ENCODE results near the gene GCNT2.

DNA sequence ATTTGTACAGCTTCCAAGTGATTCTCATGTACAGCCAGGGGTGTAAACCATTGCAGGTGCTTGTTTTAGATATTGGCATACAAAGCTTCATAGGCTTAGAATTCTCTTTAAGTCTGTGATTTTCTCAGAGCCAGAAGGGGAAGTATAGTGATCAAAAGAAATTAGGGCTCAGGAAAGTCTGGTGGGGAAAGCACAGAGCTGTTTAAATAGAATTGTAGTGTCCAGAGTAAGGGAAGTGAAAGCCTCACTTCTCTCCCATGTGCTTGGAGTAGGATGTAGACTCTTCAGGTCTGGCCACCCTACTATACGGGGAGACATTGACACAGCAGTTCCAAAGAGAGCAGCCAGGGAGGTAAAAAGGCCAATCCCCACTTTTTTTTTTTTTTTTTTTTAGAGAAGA lies 10.4 kb downstream of the GCNT2 start:
- TF ChIP-seq, protein P1, sequence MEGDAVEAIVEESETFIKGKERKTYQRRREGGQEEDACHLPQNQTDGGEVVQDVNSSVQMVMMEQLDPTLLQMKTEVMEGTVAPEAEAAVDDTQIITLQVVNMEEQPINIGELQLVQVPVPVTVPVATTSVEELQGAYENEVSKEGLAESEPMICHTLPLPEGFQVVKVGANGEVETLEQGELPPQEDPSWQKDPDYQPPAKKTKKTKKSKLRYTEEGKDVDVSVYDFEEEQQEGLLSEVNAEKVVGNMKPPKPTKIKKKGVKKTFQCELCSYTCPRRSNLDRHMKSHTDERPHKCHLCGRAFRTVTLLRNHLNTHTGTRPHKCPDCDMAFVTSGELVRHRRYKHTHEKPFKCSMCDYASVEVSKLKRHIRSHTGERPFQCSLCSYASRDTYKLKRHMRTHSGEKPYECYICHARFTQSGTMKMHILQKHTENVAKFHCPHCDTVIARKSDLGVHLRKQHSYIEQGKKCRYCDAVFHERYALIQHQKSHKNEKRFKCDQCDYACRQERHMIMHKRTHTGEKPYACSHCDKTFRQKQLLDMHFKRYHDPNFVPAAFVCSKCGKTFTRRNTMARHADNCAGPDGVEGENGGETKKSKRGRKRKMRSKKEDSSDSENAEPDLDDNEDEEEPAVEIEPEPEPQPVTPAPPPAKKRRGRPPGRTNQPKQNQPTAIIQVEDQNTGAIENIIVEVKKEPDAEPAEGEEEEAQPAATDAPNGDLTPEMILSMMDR (IDR thresholded peaks at IDR 0.05) = no peak
- TF ChIP-seq SIN3A (IDR thresholded peaks at IDR 0.05; ENCODE audit: borderline replicate concordance, insufficient read depth, low read depth, low read length) = no peak

All from Panc1 (cell line).